T-helper 2 cell (primary cell): ENCODE measurements around the gene EEF1A2.
A peak's percentile ranks its signal among the peaks of the same experiment; 100 is the strongest.

Source experiments
- DNase-seq, 5 experiments: peaks; one replicate each; pipeline versions ENCODE4 v3.0.0 to v3.0.0-alpha.2; 2012 to 2022
- total RNA-seq, 2 donors: gene quantifications; one replicate each; lab custom pipeline; 2026; lab: John Stamatoyannopoulos, UW

Gene EEF1A2
- 1.6 to 3.2 reads per million in 2 donors for total RNA-seq

- peak; percentile 22 to 63 (median 43) for DNase-seq
These were observed at the start of gene EEF1A2 for GRCh38 chr20:63498960-63499337. Gene EEF1A2 (minus strand): TSS chr20:63499083. CDS start chr20:63497763, 1,320 bp downstream.

GRCh38 chr20:63548542-63548941 lies 49.7 kb upstream of the EEF1A2 start:
- DNase-seq, result no peak

- DNase-seq, result no peak
These were observed 49.0 kb upstream of the EEF1A2 start, which contains the start of gene SRMS for GRCh38 chr20:63547725-63548480. Gene SRMS (minus strand): TSS chr20:63547749. CDS start chr20:63547463, 286 bp downstream.

- DNase-seq, result no peak
These were observed 48.3 kb upstream of the EEF1A2 start for GRCh38 chr20:63546956-63547724.

- DNase-seq, result no peak
These were observed 47.5 kb upstream of the EEF1A2 start for GRCh38 chr20:63546256-63546955.

GRCh38 chr20:63545814-63546213 lies 46.9 kb upstream of the EEF1A2 start:
- no peak for DNase-seq

- DNase-seq, result no peak
These were observed 46.2 kb upstream of the EEF1A2 start for GRCh38 chr20:63544958-63545516.

GRCh38 chr20:63544241-63544957 lies 45.5 kb upstream of the EEF1A2 start:
- no peak for DNase-seq

GRCh38 chr20:63543733-63544132 lies 44.9 kb upstream of the EEF1A2 start:
- DNase-seq, result no peak

GRCh38 chr20:63543131-63543530 lies 44.2 kb upstream of the EEF1A2 start:
- DNase-seq, result no peak

- no peak for DNase-seq
These were observed 43.8 kb upstream of the EEF1A2 start for GRCh38 chr20:63542696-63543095.

- DNase-seq, result no peak
These were observed 43.2 kb upstream of the EEF1A2 start for GRCh38 chr20:63542031-63542559.

GRCh38 chr20:63541371-63541770 lies 42.5 kb upstream of the EEF1A2 start:
- DNase-seq, result no peak

- DNase-seq, result no peak
These were observed 41.7 kb upstream of the EEF1A2 start for GRCh38 chr20:63540417-63541186.

GRCh38 chr20:63539441-63540370 lies 40.8 kb upstream of the EEF1A2 start:
- no peak for DNase-seq

- no peak for DNase-seq
These were observed 40.2 kb upstream of the EEF1A2 start for GRCh38 chr20:63539092-63539430.

GRCh38 chr20:63538204-63539091 lies 39.6 kb upstream of the EEF1A2 start:
- DNase-seq, result peak in 2 of 5 experiments; percentile 33 to 41

GRCh38 chr20:63537525-63538203 lies 38.8 kb upstream of the EEF1A2 start:
- peak; percentile 85 to 93 (median 92) for DNase-seq
